ENCODE results near the gene LRRC49.

DNA sequence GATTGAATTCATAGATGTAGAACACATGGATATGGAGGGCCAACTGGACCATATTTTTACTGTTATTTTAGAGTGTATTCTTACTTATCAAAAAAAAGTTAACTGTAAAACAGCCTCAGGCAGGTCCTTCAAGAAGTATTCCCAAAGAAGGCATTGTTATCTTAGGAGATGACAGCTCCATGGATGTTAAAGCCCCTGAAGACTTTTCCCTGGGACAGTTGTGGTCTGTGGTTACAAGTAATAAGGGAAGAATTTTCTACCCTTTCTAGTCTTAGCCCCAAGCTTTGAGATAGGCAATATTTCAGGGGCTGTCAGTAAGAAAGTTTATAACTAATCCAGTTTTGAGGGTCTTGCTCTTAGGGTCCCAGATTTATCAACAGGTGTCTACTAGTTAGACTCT is 62.5 kb downstream of the LRRC49 start:
- TF ChIP-seq CTCF (IDR thresholded peaks at IDR 0.05; ENCODE audit: low read length) (no peak), EZH2 (IDR thresholded peaks at IDR 0.05; ENCODE audit: borderline replicate concordance, low read length) (no peak)

Data from OCI-LY1 (cell line).